Urothelium cell line (cell line): ENCODE results near the gene CPNE6.
"Not testable (repeated sequence)": the region's sequence is repeated elsewhere in the genome, so short reads cannot be mapped to it uniquely, and the experiment has no call there.

ENCODE experiments used
- DNase-seq: peaks from one replicate; pipeline ENCODE4 v3.0.0; 2011; ENCODE audit warnings: low spot score, mixed read lengths
- FAIRE-seq: peaks from 2 replicates; lab custom pipeline; 2011; peaks lifted over from hg19 to GRCh38; lab: Jason Lieb, UNC

CPNE6 gene

GRCh38 chr14:24071144-24071697 is at the start of gene CPNE6:
Gene CPNE6 (plus strand): TSS chr14:24071562. CDS start chr14:24072937, 1,375 bp downstream.
- FAIRE-seq, result no peak
- DNase-seq, result no peak

- not testable (repeated sequence) for FAIRE-seq, DNase-seq
Measured at GRCh38 chr14:24024939-24025418, 46.4 kb upstream of the CPNE6 start.

- not testable (repeated sequence) for FAIRE-seq, DNase-seq
Measured at GRCh38 chr14:24029687-24030086, 41.7 kb upstream of the CPNE6 start.

- not testable (repeated sequence) for DNase-seq, FAIRE-seq
Measured at GRCh38 chr14:24031331-24031730, 40.0 kb upstream of the CPNE6 start.

- no peak for FAIRE-seq
Measured at GRCh38 chr14:24032727-24033418, 38.5 kb upstream of the CPNE6 start.

GRCh38 chr14:24035769-24036168 is 35.6 kb upstream of the CPNE6 start:
- DNase-seq, FAIRE-seq: not testable (repeated sequence)

More at GRCh38 chr14:24032727-24033418, 38.5 kb upstream of the CPNE6 start:
- peak; percentile 35 for DNase-seq

- FAIRE-seq (no peak), DNase-seq (peak; percentile 79)
Measured at GRCh38 chr14:24036169-24036962, 35.0 kb upstream of the CPNE6 start.

- not testable (repeated sequence) for FAIRE-seq, DNase-seq
Measured at GRCh38 chr14:24036963-24037657, 34.3 kb upstream of the CPNE6 start.

GRCh38 chr14:24037658-24038037 is 33.7 kb upstream of the CPNE6 start:
- no peak for DNase-seq
- FAIRE-seq, result no peak

GRCh38 chr14:24038686-24039085 is 32.7 kb upstream of the CPNE6 start:
- no peak for DNase-seq
- FAIRE-seq, result no peak

- FAIRE-seq, result no peak
- no peak for DNase-seq
Measured at GRCh38 chr14:24040692-24041091, 30.7 kb upstream of the CPNE6 start.

GRCh38 chr14:24042746-24043145 is 28.6 kb upstream of the CPNE6 start:
- FAIRE-seq (no peak), DNase-seq (no peak)

- FAIRE-seq, DNase-seq: not testable (repeated sequence)
Measured at GRCh38 chr14:24049002-24049401, 22.4 kb upstream of the CPNE6 start.

- not testable (repeated sequence) for DNase-seq, FAIRE-seq
Measured at GRCh38 chr14:24050753-24051152, 20.6 kb upstream of the CPNE6 start.

GRCh38 chr14:24051176-24051788 is 20.1 kb upstream of the CPNE6 start:
- FAIRE-seq, result no peak
- DNase-seq, result no peak

GRCh38 chr14:24051789-24052655 is 19.3 kb upstream of the CPNE6 start, which contains the start of gene CARMIL3:
Gene CARMIL3 (plus strand): TSS chr14:24052009. CDS start chr14:24052154, 145 bp downstream.
- DNase-seq (peak; percentile 87), FAIRE-seq (no peak)

GRCh38 chr14:24052656-24053547 is 18.5 kb upstream of the CPNE6 start:
- DNase-seq (no peak), FAIRE-seq (no peak)
